Heart left ventricle (tissue), 13 donors: ENCODE measurements around the gene LRBA.

ENCODE experiments used
- CTCF ChIP-seq, 12 donors: fragments of 200-600 bp; sonication (generic) in 4 of 12; IDR thresholded peaks; one replicate each; pipeline versions ENCODE4 v1.5.0 to v1.8.0; 2018 to 2022; ENCODE audit warnings: antibody characterized with exemption in 12 of 12, mild to moderate bottlenecking in 5 of 12
- POLR2A ChIP-seq, 2 donors: fragments of 450-650 bp; IDR thresholded peaks; one replicate each; pipeline ENCODE4 v1.6.1; 2017; ENCODE audit warnings: antibody characterized with exemption in 2 of 2, mild to moderate bottlenecking in 2 of 2, moderate library complexity in 2 of 2
- donor health status: ischemic (EF 13 %, LVEDD 7.1; RV severe dilation, severe dysfunction).
- donor health status: DM: no; HTN: yes; CAD: no.
- donor health status: DM: no; HTN: no; CAD: no.
- donor health status: ischemic (EF 25% LVEDD 6.9; RV normal size, moderate dysfunction).
- donor health status: ischemic (EF 25% LVEDD 5.7; RV mildly dilated, moderate dysfunction).
- donor health status: ischemic (EF 35%, LVEDD 5.7; RV mildly dilated, moderate dysfunction).
- donor health status: nonischemic (EF 11% LVEDD 7.7; RV severe dilation, severe dysfunction).
- donor health status: DM: yes; HTN: yes; CAD: no.
- donor health status: PGD.
- donor health status: ischemic (EF 29% LVEDD 5.4; RV normal size, mild dysfunction).
- donor health status: nonischemic (EF 23%, LVEDD 6.1; RV moderate dilation, normal function).

- TF ChIP-seq CTCF (IDR thresholded peaks at IDR 0.05) (no peak), POLR2A (IDR thresholded peaks at IDR 0.05) (no peak)
These were observed 194.7 kb downstream of the LRBA start for GRCh38 chr4:150820409-150820808.
